ENCODE data around the gene NOX5.

Gene NOX5

DNA sequence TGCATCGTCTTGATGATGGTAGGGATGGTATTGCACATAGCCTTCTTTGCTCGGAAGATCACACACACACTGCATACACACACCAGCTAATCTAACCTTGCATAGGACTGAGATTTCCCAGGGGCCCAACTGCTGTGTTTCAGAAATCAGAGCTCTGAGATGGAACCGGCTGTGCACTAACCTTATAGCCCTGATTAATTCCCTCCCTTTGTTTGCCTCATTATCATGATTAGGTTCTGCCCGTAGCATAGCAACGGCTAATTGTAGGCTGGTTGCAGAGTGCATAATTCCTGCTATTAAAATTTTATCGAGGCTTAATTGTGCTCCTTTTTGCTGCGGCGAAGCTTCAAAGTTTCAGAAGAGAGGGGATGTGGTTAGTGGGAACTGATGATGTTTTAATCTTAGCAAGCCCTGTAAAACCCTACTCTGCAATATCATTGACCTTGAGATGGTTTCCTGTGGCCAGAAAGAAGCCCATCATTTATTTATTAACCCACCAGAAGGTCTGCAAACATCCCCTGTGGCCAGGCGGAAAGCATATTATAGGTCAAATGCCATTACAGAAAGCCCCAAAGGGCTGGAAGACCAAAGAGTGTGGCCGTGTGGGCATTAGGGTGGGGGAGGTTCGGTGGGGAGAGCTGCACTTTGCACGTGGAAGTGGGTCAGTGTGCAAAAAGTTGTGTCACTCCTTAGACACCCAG is 89.7 kb downstream of the NOX5 start:
- TF ChIP-seq, protein P1, sequence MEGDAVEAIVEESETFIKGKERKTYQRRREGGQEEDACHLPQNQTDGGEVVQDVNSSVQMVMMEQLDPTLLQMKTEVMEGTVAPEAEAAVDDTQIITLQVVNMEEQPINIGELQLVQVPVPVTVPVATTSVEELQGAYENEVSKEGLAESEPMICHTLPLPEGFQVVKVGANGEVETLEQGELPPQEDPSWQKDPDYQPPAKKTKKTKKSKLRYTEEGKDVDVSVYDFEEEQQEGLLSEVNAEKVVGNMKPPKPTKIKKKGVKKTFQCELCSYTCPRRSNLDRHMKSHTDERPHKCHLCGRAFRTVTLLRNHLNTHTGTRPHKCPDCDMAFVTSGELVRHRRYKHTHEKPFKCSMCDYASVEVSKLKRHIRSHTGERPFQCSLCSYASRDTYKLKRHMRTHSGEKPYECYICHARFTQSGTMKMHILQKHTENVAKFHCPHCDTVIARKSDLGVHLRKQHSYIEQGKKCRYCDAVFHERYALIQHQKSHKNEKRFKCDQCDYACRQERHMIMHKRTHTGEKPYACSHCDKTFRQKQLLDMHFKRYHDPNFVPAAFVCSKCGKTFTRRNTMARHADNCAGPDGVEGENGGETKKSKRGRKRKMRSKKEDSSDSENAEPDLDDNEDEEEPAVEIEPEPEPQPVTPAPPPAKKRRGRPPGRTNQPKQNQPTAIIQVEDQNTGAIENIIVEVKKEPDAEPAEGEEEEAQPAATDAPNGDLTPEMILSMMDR (IDR thresholded peaks at IDR 0.05; ENCODE audit: borderline replicate concordance, control extremely low read depth, extremely low read depth, insufficient read depth, missing control alignments), result no peak
- no peak for DNase-seq (ENCODE audit: low spot score)

DNA sequence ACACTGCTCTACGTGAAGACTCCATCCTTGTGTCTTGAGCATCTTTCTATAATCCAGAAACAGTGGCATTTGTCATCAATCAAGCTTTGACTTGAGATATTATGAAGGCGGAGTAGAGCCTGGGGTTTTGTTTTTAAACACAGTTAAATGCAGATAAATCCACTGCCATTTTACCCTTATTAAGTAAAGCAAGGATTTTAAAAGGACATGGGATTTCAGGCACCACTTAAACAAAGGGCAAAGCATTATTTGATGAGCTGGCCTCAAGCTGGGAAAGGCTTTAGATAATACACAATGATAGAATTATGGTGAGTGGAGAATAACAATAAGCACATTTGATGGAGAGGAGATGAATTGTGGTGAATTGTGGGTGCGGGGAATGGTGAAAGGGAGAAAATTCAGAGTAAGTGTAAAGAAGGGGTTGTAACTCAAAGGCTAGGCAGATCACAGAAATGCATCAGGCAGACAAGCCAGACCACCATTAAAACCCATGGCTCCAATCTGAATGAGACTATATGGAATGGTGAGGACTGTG is 91.0 kb downstream of the NOX5 start:
- DNase-seq (ENCODE audit: low spot score), result no peak
- in situ Hi-C loops (cut with MboI; ENCODE audit: low sequenced_read_pairs, unreplicated experiment), result no loop called here
- TF ChIP-seq, protein P1 (IDR thresholded peaks at IDR 0.05; ENCODE audit: borderline replicate concordance, control extremely low read depth, extremely low read depth, insufficient read depth, missing control alignments), result no peak

More for the DNA sequence above, 89.7 kb downstream of the NOX5 start:
- in situ Hi-C loops (cut with MboI; ENCODE audit: low sequenced_read_pairs, unreplicated experiment), result no loop called here

DNA sequence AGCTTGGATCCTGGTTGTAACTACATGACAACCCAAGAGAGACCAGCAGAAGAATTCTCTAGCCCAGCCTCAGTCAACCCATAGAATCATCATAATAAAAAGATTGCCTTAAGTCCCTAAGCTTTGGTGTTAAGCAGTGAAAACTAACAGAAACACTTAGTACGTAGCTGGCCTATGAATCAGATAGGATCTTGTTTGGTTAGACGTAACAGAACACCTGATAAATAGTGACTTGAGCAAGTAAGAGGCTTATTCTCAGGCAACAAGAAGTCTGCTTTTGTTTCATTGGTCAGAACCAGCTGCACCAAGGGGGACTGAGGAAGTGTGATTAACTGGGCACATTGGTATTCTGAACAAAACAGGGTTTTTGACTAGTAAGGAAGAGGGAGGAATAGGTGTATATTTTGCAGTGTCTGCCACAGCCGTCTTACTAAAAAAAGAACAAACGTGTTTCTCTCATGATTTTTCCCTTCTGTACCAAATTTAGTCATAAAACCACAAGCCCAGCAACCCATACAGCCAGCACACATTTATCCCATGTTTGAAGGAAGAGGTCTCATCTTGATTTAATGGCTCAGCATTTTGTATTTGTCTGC is 92.6 kb downstream of the NOX5 start:
- TF ChIP-seq, protein P1 (IDR thresholded peaks at IDR 0.05; ENCODE audit: borderline replicate concordance, control extremely low read depth, extremely low read depth, insufficient read depth, missing control alignments), result no peak
- DNase-seq (ENCODE audit: low spot score), result no peak
- in situ Hi-C loops (cut with MboI; ENCODE audit: low sequenced_read_pairs, unreplicated experiment), result no loop called here

All from GM13976 (cell line).